Left ventricle myocardium inferior (tissue), 1 donor: Measurements from ENCODE around the gene ZNF474. TPM values are rescaled to one million over a fixed set of nuclear protein-coding genes. Genes with fewer than 3 reads are reported as not detected.

Source experiments
- DNase-seq: peaks from one replicate; pipeline ENCODE4 v3.0.0-alpha.2; 2020
- H3K27ac ChIP-seq: fragments of 200-600 bp; replicated peaks from 2 replicates; pipeline ENCODE4 v1.8.0; 2021
- H3K27me3 ChIP-seq: fragments of 200-600 bp; 2 replicates; pipeline ENCODE4 v1.8.0; 2021; ENCODE audit warnings: low read depth
- H3K36me3 ChIP-seq: fragments of 200-600 bp; 2 replicates; pipeline ENCODE4 v1.8.0; 2021
- H3K4me1 ChIP-seq: fragments of 200-600 bp; 2 replicates; pipeline ENCODE4 v1.8.0; 2021
- H3K4me3 ChIP-seq: fragments of 200-600 bp; 2 replicates; pipeline ENCODE4 v1.8.0; 2021; ENCODE audit warnings: mild to moderate bottlenecking, moderate library complexity
- H3K9me3 ChIP-seq: fragments of 200-600 bp; replicated peaks from 2 replicates; pipeline ENCODE4 v1.8.0; 2021
- CTCF ChIP-seq: fragments of 200-600 bp; IDR thresholded peaks from 2 replicates; pipeline ENCODE4 v1.8.0; 2021; ENCODE audit warnings: antibody characterized with exemption, mild to moderate bottlenecking, borderline replicate concordance
- intact Hi-C: fragments of 100-400 bp; cut with micrococcal nuclease; formaldehyde crosslinking; loops from one replicate; pipeline ENCODE4 v1.11.0; 2022
- total RNA-seq: library from RNA; stranded (reverse); fragmentation: NEBNext Ultra II Directional; extraction: Animal tissue kit (Norgen Biotek cat#: 25700); gene quantifications from one replicate; pipeline ENCODE4 v1.2.1, GENCODE V29; 2021
- donor health status: DM: no; HTN: yes; CAD: no; lungs with severe emphysema.

Gene ZNF474
- total RNA-seq, 1 donor from 2014 or later, result not detected

- Histone ChIP-seq H3K27ac (no peak overlapping the region), H3K9me3 (no peaks in the 10 kb centered on the region), H3K4me3 (no peak overlapping the region), H3K4me1 (no peaks in the 10 kb centered on the region), H3K27me3 (no peaks in the 10 kb centered on the region), H3K36me3 (no peaks in the 10 kb centered on the region)
- DNase-seq, result no peak
- TF ChIP-seq CTCF, result no peak
- intact Hi-C loops, result no loop called here
Observed at GRCh38 chr5:122111460-122111859, 17.9 kb upstream of the ZNF474 start.

- intact Hi-C loops, result no loop called here
- no peaks in the 10 kb centered on the region for H3K9me3 ChIP-seq
- H3K4me3 ChIP-seq, result no peak overlapping the region
- DNase-seq, result no peak
- H3K4me1 ChIP-seq, result no peaks in the 10 kb centered on the region
- TF ChIP-seq CTCF, result no peak
- H3K36me3 ChIP-seq, result no peaks in the 10 kb centered on the region
- no peak overlapping the region for H3K27ac ChIP-seq
- no peaks in the 10 kb centered on the region for H3K27me3 ChIP-seq
Observed at GRCh38 chr5:122112063-122112462, 17.3 kb upstream of the ZNF474 start.

GRCh38 chr5:122112733-122113558 is 16.4 kb upstream of the ZNF474 start:
- Histone ChIP-seq H3K4me1 (no peaks in the 10 kb centered on the region), H3K36me3 (no peaks in the 10 kb centered on the region), H3K27me3 (no peaks in the 10 kb centered on the region), H3K9me3 (no peaks in the 10 kb centered on the region), H3K27ac (no peak overlapping the region), H3K4me3 (no peak overlapping the region)
- intact Hi-C loops, result no loop called here
- no peak for TF ChIP-seq CTCF
- DNase-seq, result no peak

- DNase-seq, result no peak
- TF ChIP-seq CTCF, result no peak
- H3K4me1 ChIP-seq, result no peaks in the 10 kb centered on the region
- no peaks in the 10 kb centered on the region for H3K9me3 ChIP-seq
- H3K36me3 ChIP-seq, result no peaks in the 10 kb centered on the region
- no peak overlapping the region for H3K4me3 ChIP-seq
- no peaks in the 10 kb centered on the region for H3K27me3 ChIP-seq
- intact Hi-C loops, result no loop called here
- no peak overlapping the region for H3K27ac ChIP-seq
Observed at GRCh38 chr5:122114501-122114900, 14.8 kb upstream of the ZNF474 start.

GRCh38 chr5:122118356-122118948 is 10.9 kb upstream of the ZNF474 start:
- TF ChIP-seq CTCF, result no peak
- intact Hi-C loops, result no loop called here

More at GRCh38 chr5:122118356-122118948, 10.9 kb upstream of the ZNF474 start:
- Histone ChIP-seq H3K4me1 (no peaks in the 10 kb centered on the region), H3K36me3 (no peaks in the 10 kb centered on the region), H3K27me3 (no peaks in the 10 kb centered on the region), H3K4me3 (no peak overlapping the region), H3K27ac (no peak overlapping the region), H3K9me3 (no peaks in the 10 kb centered on the region)
- no peak for DNase-seq
